PFSK-1 (cell line): ENCODE measurements around the gene LAMC3.

ENCODE experiments used
- FOXP2 ChIP-seq: optimal IDR thresholded peaks from 2 replicates; pipeline ENCODE3; 2011; ENCODE audit warnings: borderline replicate concordance, control low read depth, inconsistent platforms; ENCODE audit not compliant: insufficient read depth; ENCODE audit errors: extremely low read length, extremely low read depth
- POLR2AphosphoS5 ChIP-seq: IDR thresholded peaks from 2 replicates; pipeline ENCODE4 v1.6.1; 2012; ENCODE audit warnings: low read depth, mild to moderate bottlenecking, control low read depth, low read length, moderate library complexity
- REST ChIP-seq, 2 experiments: IDR thresholded peaks; 2 replicates each; pipeline versions ENCODE4 v1.6.1 to v1.8.0; 2011 to 2012; ENCODE audit warnings: low read depth in 2 of 2, low read length in 2 of 2, control low read depth in 1 of 2, inconsistent platforms in 1 of 2, mild to moderate bottlenecking in 1 of 2, moderate library complexity in 1 of 2; ENCODE audit not compliant: insufficient read depth in 1 of 2
- SIN3A ChIP-seq: IDR thresholded peaks from 2 replicates; pipeline ENCODE4 v1.6.1; 2012; ENCODE audit warnings: mild to moderate bottlenecking, low read length, moderate library complexity, borderline replicate concordance; ENCODE audit not compliant: insufficient read depth
- TAF1 ChIP-seq: IDR thresholded peaks from 2 replicates; pipeline ENCODE4 v1.6.1; 2012; ENCODE audit warnings: low read length, control low read depth, borderline replicate concordance; ENCODE audit not compliant: insufficient read depth

Gene LAMC3

DNA sequence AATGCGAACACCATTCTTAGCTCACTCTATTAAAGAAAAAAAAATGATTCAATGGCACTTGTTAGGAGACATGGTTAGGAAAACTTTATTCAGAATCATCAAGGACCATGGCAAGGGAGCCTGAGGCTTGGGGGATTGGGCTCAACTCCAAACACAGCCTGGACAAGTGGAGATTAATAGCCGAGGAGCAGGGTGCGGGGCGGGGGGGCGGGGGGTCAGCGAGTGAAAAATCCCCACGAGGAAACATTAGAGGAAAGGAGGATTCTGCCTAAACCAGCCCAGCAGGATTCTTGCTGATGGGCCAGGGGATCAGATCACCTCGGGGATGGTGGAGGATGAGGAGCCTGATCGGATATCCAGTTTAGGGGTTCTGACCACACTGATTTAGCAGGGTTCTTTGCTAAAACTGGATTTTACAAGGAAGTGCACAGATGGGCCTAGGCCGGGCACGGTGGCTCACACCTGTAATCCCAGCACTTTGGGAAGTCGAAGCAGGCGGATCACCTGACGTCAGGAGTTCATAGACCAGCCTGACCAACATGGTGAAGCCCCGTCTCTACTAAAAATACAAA, 45.6 kb upstream of the LAMC3 start:
- TF ChIP-seq FOXP2 (no peak), TAF1 (no peak), POLR2AphosphoS5 (no peak), SIN3A (no peak), REST (IDR thresholded peaks at IDR 0.05; ENCODE audit: insufficient read depth in 1 of 2, low read depth in 2 of 2, low read length in 2 of 2) (no peak)

DNA sequence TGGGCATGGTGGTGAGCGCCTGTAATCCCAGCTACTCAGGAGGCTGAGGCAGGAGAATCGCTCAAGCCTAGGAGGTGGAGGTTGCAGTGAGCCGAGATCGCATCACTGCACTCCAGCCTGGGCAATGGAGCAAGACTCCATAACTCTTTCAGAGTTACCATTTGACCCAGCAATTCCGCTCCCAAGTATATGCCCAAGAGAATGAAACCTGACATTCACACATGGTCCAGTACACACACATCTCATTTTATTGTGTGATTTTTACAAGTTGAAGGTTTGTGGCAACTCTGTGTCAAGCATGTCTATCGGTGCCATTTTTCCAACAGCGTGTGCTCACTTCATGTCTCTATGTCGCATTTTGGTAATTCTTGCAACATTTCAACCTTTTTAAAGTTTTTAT, 45.1 kb upstream of the LAMC3 start:
- TF ChIP-seq FOXP2 = no peak

DNA sequence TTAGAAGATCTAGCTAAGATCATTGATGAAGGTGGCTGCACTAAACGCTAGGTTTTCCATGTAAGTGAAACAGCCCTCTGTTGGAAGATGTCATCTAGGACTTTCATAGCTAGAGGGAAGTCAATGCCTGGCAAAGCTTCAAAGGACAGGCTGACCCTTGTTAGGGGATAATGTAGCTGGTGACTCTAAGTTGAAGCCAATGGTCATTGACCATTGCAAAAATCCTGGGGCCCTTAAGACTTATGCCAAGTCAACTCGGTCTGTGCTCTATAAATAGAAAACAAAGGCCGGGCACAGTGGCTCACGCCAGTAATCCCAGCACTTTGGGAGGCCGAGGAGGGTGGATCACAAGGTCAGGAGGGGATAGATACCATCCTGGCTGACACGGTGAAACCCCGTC, 43.3 kb upstream of the LAMC3 start:
- TF ChIP-seq SIN3A = no peak
- TF ChIP-seq POLR2AphosphoS5 = no peak
- TF ChIP-seq FOXP2 = no peak
- TF ChIP-seq TAF1 = no peak
- TF ChIP-seq REST (IDR thresholded peaks at IDR 0.05; ENCODE audit: insufficient read depth in 1 of 2, low read depth in 2 of 2, low read length in 2 of 2) = no peak

- no peak for TF ChIP-seq REST (IDR thresholded peaks at IDR 0.05; ENCODE audit: insufficient read depth in 1 of 2, low read depth in 2 of 2, low read length in 2 of 2)
- no peak for TF ChIP-seq FOXP2
- no peak for TF ChIP-seq POLR2AphosphoS5
- TF ChIP-seq TAF1 = no peak
- TF ChIP-seq SIN3A = no peak
Observed at GRCh38 chr9:130970052-130970451, 38.9 kb upstream of the LAMC3 start.

DNA sequence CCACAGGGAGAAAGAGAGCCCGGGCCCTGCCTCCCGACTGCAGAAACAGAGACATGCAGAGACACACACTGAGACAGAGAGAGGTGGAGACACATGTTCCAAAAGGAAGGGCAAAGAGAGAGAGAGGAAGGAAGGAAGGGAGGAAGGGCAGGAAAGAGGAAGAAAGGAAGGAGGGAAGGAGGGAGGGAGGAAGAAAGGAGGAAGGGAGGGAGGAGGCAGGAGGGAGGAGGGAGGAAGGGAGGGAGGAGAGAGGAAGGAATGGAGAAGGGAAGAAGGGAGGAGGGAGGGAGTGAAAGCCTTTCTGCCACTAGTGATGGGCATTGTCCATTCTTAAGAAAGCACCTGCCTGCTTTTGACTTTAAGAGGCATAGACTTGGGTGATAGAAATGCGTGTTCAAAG, 38.1 kb upstream of the LAMC3 start:
- TF ChIP-seq FOXP2 (no peak), SIN3A (no peak), POLR2AphosphoS5 (no peak), TAF1 (no peak), REST (IDR thresholded peaks at IDR 0.05; ENCODE audit: insufficient read depth in 1 of 2, low read depth in 2 of 2, low read length in 2 of 2) (no peak)
